Caco-2 (cell line): ENCODE data around the gene ARHGAP5. TPM values are rescaled to one million over a fixed set of nuclear protein-coding genes. Genes with fewer than 3 reads are reported as not detected.

Experiments
- BruUV-seq: library from RNA; stranded (reverse); fragments of 400-500 nt; replicated peaks from 2 replicates; lab custom pipeline; 2021; lab: Mats Ljungman, UMichigan
- CTCF ChIA-PET: fragments of 300-600 bp; sonication (Branson Sonifier 250); formaldehyde crosslinking; loops from one replicate; lab custom pipeline; 2022; ENCODE audit warnings: antibody characterized with exemption; lab: Charles Lee
- POLR2A ChIA-PET: fragments of 300-600 bp; sonication (Branson Sonifier 250); formaldehyde crosslinking; loops from one replicate; lab custom pipeline; 2022; ENCODE audit warnings: antibody characterized with exemption; lab: Charles Lee
- DNase-seq, 2 experiments: peaks; one replicate each; pipeline versions ENCODE4 v3.0.0 to v3.0.0-alpha.2; 2020 to 2022
- H3K27me3 ChIP-seq: replicated peaks from 2 replicates; pipeline ENCODE4 v1.6.0; 2011; ENCODE audit warnings: low read length; ENCODE audit not compliant: control insufficient read depth, insufficient read depth
- H3K36me3 ChIP-seq: 2 replicates; pipeline ENCODE4 v1.5.1; 2011; ENCODE audit warnings: low read length; ENCODE audit not compliant: control insufficient read depth, insufficient read depth
- H3K4me1 ChIP-seq: fragments of 250-450 bp; sonication (Bioruptor Pico); 2 replicates; pipeline ENCODE4 v1.5.1; 2020; ENCODE audit warnings: mild to moderate bottlenecking
- H3K4me3 ChIP-seq: 2 replicates; pipeline ENCODE4 v1.5.1; 2011; ENCODE audit warnings: low read depth, mild to moderate bottlenecking, control low read depth, low read length
- H3K9me3 ChIP-seq: fragments of 250-450 bp; sonication (Bioruptor Pico); 2 replicates; pipeline ENCODE4 v1.5.1; 2020; ENCODE audit warnings: mild to moderate bottlenecking, moderate library complexity
- H3K27ac Mint-ChIP-seq: one replicate; pipeline ENCODE4 v1.8.0; 2022; ENCODE audit warnings: mixed read lengths; ENCODE audit not compliant: unreplicated experiment
- H3K27me3 Mint-ChIP-seq: one replicate; pipeline ENCODE4 v1.8.0; 2022; ENCODE audit warnings: mixed read lengths; ENCODE audit not compliant: insufficient read depth, unreplicated experiment
- H3K36me3 Mint-ChIP-seq: one replicate; pipeline ENCODE4 v1.8.0; 2022; ENCODE audit warnings: mild to moderate bottlenecking, mixed read lengths; ENCODE audit not compliant: insufficient read depth, unreplicated experiment
- H3K4me1 Mint-ChIP-seq: one replicate; pipeline ENCODE4 v1.8.0; 2022; ENCODE audit warnings: low read depth, mixed read lengths; ENCODE audit not compliant: unreplicated experiment
- H3K4me3 Mint-ChIP-seq: one replicate; pipeline ENCODE4 v1.8.0; 2022; ENCODE audit warnings: mild to moderate bottlenecking, moderate library complexity, mixed read lengths; ENCODE audit not compliant: unreplicated experiment
- H3K9me3 Mint-ChIP-seq: one replicate; pipeline ENCODE4 v1.8.0; 2022; ENCODE audit warnings: mixed read lengths; ENCODE audit not compliant: unreplicated experiment
- CTCF ChIP-seq, 2 experiments: fragments of 200-600 bp in 1 of 2; IDR thresholded peaks; 1 replicate in 1 of 2; 2 replicates in 1 of 2; pipeline versions ENCODE4 v1.5.1 to v1.8.0; 2011 to 2022; ENCODE audit warnings: antibody characterized with exemption in 1 of 2, control low read depth in 1 of 2, inconsistent platforms in 1 of 2, low read depth in 1 of 2, low read length in 1 of 2, mild to moderate bottlenecking in 1 of 2, moderate library complexity in 1 of 2; ENCODE audit not compliant: insufficient read depth in 1 of 2, severe bottlenecking in 1 of 2, unreplicated experiment in 1 of 2
- intact Hi-C: fragments of 100-400 bp; cut with micrococcal nuclease; formaldehyde crosslinking; loops from one replicate; pipeline ENCODE4 v1.10.0; 2022; ENCODE audit not compliant: unreplicated experiment
- total RNA-seq: library from RNA; stranded (reverse); gene quantifications from 2 replicates; pipeline ENCODE4 v1.2.3, GENCODE V29; 2022

Gene ARHGAP5
- total RNA-seq, 1 experiment from 2014 or later = 165 TPM

DNA sequence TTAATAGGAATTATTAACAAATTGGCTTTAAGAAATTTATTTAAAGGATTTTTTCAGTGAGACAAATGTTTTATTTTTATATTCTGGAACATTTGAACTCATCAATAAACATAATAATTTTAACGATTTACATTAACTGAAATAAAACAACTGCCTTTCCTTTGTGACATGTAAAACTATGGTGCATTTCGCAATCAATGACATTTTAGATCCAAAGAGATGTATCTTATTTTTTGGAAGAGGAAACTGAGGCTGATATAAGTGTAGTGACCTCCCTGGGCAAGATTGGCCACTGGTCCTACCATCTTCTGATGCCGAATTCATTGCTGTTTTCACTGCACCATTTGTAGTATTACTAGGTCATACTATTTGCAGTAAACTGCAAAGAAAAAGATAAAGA, 128.4 kb downstream of the ARHGAP5 start:
- POLR2A ChIA-PET = interaction anchor here (0.6 kb wide), 1 partner anchor 129 kb away, joined by 8 read pairs; the partner anchor contains the start of gene ARHGAP5
- no TSS peak for BruUV-seq
- CTCF ChIA-PET = no interaction called here

DNA sequence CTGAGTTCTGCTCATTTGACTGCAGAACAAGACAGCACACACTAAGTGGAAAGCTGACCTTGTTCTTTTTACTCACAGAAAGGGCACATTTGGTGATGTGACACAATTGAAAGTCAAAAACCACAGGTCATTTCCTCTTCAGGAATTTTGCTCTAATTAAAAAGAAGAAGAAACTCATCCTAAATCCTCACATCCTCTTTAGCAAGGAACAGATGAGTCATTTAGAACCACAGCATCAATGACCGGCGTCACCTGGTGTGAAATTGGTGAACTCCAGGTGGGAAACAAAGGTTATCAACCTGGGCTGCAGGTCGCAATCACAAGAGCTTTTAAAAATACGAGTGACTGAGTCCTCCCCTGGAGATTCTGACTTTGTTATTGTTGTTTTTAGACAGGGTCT, 128.9 kb downstream of the ARHGAP5 start:
- H3K9me3 Mint-ChIP-seq = no peaks in the 10 kb centered on the region
- Histone ChIP-seq H3K36me3 (no peaks in the 10 kb centered on the region), H3K4me3 (no peak overlapping the region), H3K4me1 (0 out of 2 replicates have a peak, but pooled peaks cover 5% of the 10 kb centered on the region), H3K27me3 (no peaks in the 10 kb centered on the region), H3K9me3 (no peaks in the 10 kb centered on the region)
- peak in 1 of 2 experiments; percentile 15 for TF ChIP-seq CTCF (IDR thresholded peaks at IDR 0.05; ENCODE audit: insufficient read depth in 1 of 2, low read depth in 1 of 2, low read length in 1 of 2, severe bottlenecking in 1 of 2, unreplicated experiment in 1 of 2)
- no peaks in the 10 kb centered on the region for H3K4me1 Mint-ChIP-seq
- intact Hi-C loops = no loop called here
- H3K4me3 Mint-ChIP-seq = no peak overlapping the region
- CTCF ChIA-PET = no interaction called here
- BruUV-seq = no TSS peak
- H3K27ac Mint-ChIP-seq = no peak overlapping the region
- POLR2A ChIA-PET = interaction anchor here (0.6 kb wide), 1 partner anchor 129 kb away, joined by 8 read pairs; the partner anchor contains the start of gene ARHGAP5
- H3K36me3 Mint-ChIP-seq = peaks cover 18% of the 10 kb centered on the region
- peak in 1 of 2 experiments; percentile 25 for DNase-seq
- H3K27me3 Mint-ChIP-seq = no peaks in the 10 kb centered on the region

More for the DNA sequence above, 128.4 kb downstream of the ARHGAP5 start:
- H3K9me3 ChIP-seq = no peaks in the 10 kb centered on the region
- H3K27me3 Mint-ChIP-seq = no peaks in the 10 kb centered on the region
- DNase-seq = no peak
- no peak for TF ChIP-seq CTCF (IDR thresholded peaks at IDR 0.05; ENCODE audit: insufficient read depth in 1 of 2, low read depth in 1 of 2, low read length in 1 of 2, severe bottlenecking in 1 of 2, unreplicated experiment in 1 of 2)
- no peak overlapping the region for H3K4me3 ChIP-seq
- no peaks in the 10 kb centered on the region for H3K27me3 ChIP-seq
- H3K4me1 Mint-ChIP-seq = no peaks in the 10 kb centered on the region
- no peak overlapping the region for H3K27ac Mint-ChIP-seq
- intact Hi-C loops = no loop called here
- H3K9me3 Mint-ChIP-seq = no peaks in the 10 kb centered on the region
- H3K36me3 ChIP-seq = no peaks in the 10 kb centered on the region
- 0 out of 2 replicates have a peak, but pooled peaks cover 5% of the 10 kb centered on the region for H3K4me1 ChIP-seq
- H3K36me3 Mint-ChIP-seq = peaks cover 20% of the 10 kb centered on the region
- H3K4me3 Mint-ChIP-seq = no peak overlapping the region

- H3K4me1 ChIP-seq = 0 out of 2 replicates have a peak, but pooled peaks cover 5% of the 10 kb centered on the region
- Mint-ChIP-seq H3K36me3 (peaks cover 12% of the 10 kb centered on the region), H3K27me3 (no peaks in the 10 kb centered on the region), H3K4me3 (no peak overlapping the region), H3K27ac (no peak overlapping the region), H3K4me1 (no peaks in the 10 kb centered on the region), H3K9me3 (no peaks in the 10 kb centered on the region)
- H3K27me3 ChIP-seq = no peaks in the 10 kb centered on the region
- no peak overlapping the region for H3K4me3 ChIP-seq
- ChIA-PET POLR2A (no interaction called here), CTCF (interaction anchor here (0.9 kb wide), 1 partner anchor 47 kb away, joined by 4 read pairs; no protein-coding TSS in a partner anchor)
- no peak for DNase-seq
- no peaks in the 10 kb centered on the region for H3K9me3 ChIP-seq
- BruUV-seq = no TSS peak
- intact Hi-C loops = no loop called here
- H3K36me3 ChIP-seq = no peaks in the 10 kb centered on the region
- no peak for TF ChIP-seq CTCF (IDR thresholded peaks at IDR 0.05; ENCODE audit: insufficient read depth in 1 of 2, low read depth in 1 of 2, low read length in 1 of 2, severe bottlenecking in 1 of 2, unreplicated experiment in 1 of 2)
Measured at GRCh38 chr14:32206552-32206951, 129.4 kb downstream of the ARHGAP5 start.
